Epithelial cell of proximal tubule (primary cell): ENCODE measurements around the gene COPE. TPM values are rescaled to one million over a fixed set of nuclear protein-coding genes. Genes with fewer than 3 reads are reported as not detected.
"Not testable (repeated sequence)": the region's sequence is repeated elsewhere in the genome, so short reads cannot be mapped to it uniquely, and the experiment has no call there.

ENCODE experiments used
- DNase-seq: peaks from one replicate; pipeline ENCODE4 v3.0.0-alpha.2; 2011; ENCODE audit warnings: low read depth
- H3K4me3 ChIP-seq: 2 replicates; pipeline ENCODE4 v1.5.1; 2011; ENCODE audit warnings: low read depth, mild to moderate bottlenecking, low read length
- CTCF ChIP-seq: conservative IDR thresholded peaks from 2 replicates; pipeline ENCODE4 v1.5.1; 2012; ENCODE audit warnings: low read depth, mild to moderate bottlenecking, low read length
- total RNA-seq: library from RNA; depleted of rRNA; stranded (reverse); fragments of >200 nt; gene quantifications from 2 replicates; pipeline ENCODE4 v1.2.3, GENCODE V29; 2015

COPE gene
- total RNA-seq, 1 donor from 2014 or later = 312 TPM

GRCh38 chr19:18955042-18955441 lies 35.9 kb upstream of the COPE start:
- TF ChIP-seq CTCF = no peak
- H3K4me3 ChIP-seq = no peak overlapping the region
- DNase-seq = no peak

GRCh38 chr19:18954094-18954493 lies 34.9 kb upstream of the COPE start:
- TF ChIP-seq CTCF = no peak
- no peak for DNase-seq
- no peak overlapping the region for H3K4me3 ChIP-seq

GRCh38 chr19:18952364-18953003 lies 33.3 kb upstream of the COPE start:
- not testable (repeated sequence) for DNase-seq, H3K4me3 ChIP-seq

GRCh38 chr19:18951721-18952281 lies 32.6 kb upstream of the COPE start:
- no peak for TF ChIP-seq CTCF
- no peak overlapping the region for H3K4me3 ChIP-seq
- no peak for DNase-seq

GRCh38 chr19:18949858-18950257 lies 30.7 kb upstream of the COPE start:
- no peak for DNase-seq
- TF ChIP-seq CTCF = no peak
- H3K4me3 ChIP-seq = no peak overlapping the region

GRCh38 chr19:18948976-18949356 lies 29.8 kb upstream of the COPE start:
- no peak for DNase-seq
- TF ChIP-seq CTCF = no peak
- H3K4me3 ChIP-seq = no peak overlapping the region

- DNase-seq = no peak
- TF ChIP-seq CTCF = no peak
- no peak overlapping the region for H3K4me3 ChIP-seq
These were observed 29.1 kb upstream of the COPE start for GRCh38 chr19:18948075-18948975.
